GM18505 (cell line): Measurements from ENCODE around the gene TMEM169.

Experiments used
- ATAC-seq: cut with Tn5 transposase; IDR thresholded peaks from one replicate; pipeline ENCODE4 v1.9.1; 2021; ENCODE audit not compliant: unreplicated experiment
- POLR2A ChIP-seq: IDR thresholded peaks from 4 replicates; pipeline ENCODE4 v1.6.1; 2011; ENCODE audit warnings: borderline replicate concordance; ENCODE audit not compliant: insufficient read depth, insufficient read length; ENCODE audit errors: extremely low read depth

Gene TMEM169

DNA sequence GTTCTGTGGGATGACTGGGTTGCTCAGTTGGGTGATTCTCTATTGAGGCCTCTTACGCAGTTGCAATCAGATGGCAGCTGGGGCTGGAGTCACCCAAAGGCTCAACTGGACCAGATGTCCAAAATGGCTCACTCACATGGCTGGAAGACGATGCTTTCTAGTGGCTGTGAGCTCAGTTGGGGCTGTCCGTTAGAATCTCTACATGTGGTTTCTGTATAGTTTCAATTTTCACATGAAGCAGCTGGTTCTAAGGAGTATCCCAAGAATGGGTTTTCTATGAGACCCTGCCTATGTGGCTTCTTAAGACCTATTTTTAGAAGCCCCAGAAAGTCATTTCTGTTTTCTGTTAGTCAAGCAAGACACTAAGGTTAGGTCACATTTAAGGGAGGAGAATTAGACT is 31.9 kb downstream of the TMEM169 start:
- ATAC-seq, result peak; percentile 49
- TF ChIP-seq POLR2A, result no peak

DNA sequence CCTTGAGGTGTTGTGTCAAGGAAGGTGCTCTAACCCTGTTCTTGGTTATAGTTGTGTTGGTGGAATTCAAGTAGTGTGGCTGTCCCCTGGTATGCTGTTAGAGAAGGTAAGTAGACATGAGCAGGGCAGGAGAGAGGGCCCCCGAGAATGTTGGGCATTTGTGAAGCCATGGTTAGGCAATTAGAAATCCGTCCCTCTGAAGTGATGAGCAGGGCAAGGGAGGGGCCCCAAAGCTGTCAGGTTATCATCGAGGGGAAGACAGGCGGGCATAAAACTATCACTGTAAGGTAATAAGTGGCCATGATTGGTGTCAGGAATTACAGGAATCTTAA is 32.6 kb downstream of the TMEM169 start:
- no peak for ATAC-seq
- TF ChIP-seq POLR2A, result no peak

DNA sequence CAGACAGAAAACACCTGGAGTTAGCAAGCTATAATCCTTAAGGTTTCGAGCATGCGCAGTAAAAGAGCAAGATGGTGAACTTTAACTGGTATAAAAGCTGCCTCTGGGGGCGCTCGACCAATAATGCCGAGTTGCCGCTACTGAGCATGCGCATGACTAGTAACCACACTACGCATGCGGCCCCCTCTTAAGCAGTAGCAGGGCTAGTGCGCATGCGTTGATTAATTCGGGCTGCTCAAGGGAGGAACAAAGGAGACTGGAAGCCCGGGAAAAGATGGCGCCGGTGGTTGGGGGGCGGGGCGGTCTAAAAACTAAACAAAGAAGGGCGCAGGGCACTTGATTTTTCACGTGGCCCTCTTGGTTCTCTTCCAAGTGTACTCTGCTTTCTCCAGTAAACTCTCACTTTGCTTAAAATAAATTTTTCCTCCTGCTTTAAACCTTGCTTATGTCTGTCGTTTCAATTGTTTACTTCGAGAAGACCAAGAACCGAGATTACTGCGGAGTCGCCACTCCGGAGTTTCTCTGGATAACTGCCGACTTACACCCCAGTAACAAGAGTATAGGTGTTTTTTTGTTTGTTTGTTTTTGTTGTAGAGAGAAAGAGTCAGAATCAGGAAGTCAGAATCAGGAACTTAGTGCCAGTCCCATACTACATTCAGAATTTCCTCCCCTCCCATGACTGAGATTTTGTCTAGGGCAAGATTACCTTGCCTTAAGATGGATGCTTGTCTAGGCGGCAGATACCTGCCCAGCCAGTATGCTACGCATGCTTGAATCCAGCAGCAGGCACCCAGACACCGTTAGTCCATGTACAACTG is 33.2 kb downstream of the TMEM169 start:
- ATAC-seq, result peak; percentile 48
- peak; percentile 71 for TF ChIP-seq POLR2A

DNA sequence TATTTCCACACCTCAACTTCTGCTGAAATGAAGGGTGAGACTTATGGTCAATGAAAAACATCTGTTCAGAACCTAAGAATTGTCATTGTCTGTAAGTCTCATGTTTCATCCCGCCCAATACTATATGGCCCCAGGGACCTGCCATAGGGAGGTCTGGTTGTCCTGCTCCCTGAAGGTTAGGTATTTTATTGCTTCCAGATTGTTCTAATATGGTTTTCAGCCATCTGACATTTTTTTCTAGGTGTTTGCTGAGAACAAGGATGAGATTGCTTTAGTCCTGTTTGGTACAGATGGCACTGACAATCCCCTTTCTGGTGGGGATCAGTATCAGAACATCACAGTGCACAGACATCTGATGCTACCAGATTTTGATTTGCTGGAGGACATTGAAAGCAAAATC is 34.7 kb downstream of the TMEM169 start:
- no peak for ATAC-seq
- no peak for TF ChIP-seq POLR2A

DNA sequence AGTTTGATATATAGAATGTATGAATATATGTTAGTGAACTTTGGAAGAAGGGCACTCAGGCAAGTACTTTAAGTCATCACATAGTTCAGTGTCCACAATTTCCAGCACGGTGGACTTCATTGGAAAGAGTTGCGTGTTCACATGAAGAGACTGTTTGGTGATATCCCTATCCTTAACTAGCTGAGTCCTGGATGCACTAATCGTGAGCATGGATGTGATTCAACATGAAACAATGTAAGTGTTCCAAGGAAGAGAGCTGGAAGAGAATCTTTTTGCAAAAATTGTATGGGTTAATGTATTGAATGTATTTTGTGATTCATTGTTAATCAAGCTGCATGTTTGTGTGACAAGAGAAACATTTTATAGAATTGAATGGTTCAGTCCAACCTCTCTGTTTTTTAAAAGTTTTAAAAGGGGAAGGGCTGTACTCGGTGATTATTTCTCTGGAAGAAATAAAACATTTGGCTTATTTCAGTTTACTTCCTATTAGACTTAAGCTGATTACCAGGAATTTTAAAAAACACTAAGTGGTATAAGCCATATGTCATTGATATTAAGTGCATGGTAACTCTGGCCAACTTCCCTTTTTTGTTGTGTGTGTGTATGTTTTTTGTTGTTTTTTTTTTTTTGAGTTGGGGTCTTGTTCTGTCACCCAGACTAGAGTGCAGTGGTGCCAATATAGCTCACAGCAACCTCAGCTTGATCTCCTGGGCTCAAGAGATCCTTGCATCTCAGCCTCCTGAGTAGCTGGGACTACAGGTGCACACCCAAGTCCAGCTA is 36.0 kb downstream of the TMEM169 start:
- ATAC-seq, result no peak
- no peak for TF ChIP-seq POLR2A

DNA sequence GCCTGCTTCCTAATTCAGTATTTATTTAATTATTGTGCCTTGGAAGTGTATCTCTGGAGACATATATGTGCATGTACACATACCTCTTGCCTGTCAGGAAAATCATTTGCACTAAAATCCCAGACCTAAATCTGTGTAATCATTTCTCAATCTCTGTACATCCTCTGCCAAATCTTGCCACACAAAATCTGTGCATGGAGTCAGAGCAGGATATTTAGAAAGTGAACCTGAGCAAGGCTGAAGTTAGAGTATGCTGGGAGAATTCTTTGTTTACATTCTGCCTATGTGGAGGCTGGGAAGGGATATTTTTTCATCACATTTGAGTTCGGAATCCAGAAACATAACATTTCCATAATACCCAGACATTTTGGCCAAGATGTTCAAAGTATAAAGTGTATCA is 36.8 kb downstream of the TMEM169 start:
- no peak for ATAC-seq

DNA sequence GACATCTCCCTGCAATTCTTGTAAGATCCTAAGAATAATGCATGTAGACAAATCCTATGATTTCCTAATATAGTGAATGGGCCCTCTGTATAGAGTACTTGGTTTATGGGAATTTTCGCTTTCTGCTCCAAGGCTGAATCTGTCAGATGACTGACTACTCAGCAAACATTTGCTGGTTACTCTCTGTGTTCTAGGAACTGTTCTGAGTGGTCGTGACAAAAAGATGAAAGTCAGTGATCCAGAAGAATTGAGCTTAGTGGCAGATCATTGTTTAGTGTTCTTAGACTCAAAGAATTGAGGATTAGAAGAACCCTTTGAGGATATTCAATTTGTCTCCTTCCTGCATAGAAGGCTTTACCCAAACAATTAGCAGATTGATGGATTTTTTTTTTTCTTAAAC is 37.4 kb downstream of the TMEM169 start:
- TF ChIP-seq POLR2A, result no peak
- ATAC-seq, result no peak

More for the DNA sequence above, 36.8 kb downstream of the TMEM169 start:
- no peak for TF ChIP-seq POLR2A

DNA sequence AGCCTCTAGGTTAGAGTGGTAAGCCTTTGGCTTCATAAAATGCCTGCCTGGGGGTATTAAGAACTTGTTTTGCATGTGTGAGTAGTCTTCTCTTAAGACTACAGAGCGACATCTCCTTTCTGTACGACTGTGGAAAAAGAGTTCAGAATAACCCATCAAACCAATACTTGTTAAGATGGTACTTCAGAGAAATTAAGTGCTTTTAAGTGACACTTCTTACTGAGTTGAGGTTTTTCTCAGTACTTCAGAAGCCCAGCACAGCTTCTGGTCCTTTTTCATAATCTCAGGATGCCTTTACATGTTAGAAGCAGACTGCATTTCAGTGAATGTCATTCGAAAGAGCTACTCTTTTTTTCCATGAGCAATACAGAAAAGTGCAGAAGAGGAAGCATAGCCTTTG is 38.3 kb downstream of the TMEM169 start:
- TF ChIP-seq POLR2A, result no peak
- ATAC-seq, result no peak

DNA sequence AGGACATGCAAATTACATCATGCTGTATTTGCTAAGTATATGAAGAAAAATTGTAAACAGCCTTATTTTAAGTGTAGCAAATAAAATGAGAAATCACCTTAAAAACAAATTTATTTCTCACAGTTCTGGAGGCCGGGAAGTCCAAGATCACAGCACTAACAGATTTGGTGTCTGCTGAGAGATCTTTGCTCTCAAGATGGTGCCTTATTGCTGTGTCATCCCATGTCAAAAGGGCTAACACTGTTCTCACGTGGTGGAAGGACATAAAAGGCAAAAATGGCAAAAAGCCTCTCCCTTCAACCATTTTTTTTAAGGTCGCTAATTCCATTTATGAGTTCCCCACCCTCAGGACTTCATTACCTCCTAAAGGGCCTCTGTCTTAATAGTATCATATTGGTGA is 39.5 kb downstream of the TMEM169 start:
- no peak for TF ChIP-seq POLR2A

DNA sequence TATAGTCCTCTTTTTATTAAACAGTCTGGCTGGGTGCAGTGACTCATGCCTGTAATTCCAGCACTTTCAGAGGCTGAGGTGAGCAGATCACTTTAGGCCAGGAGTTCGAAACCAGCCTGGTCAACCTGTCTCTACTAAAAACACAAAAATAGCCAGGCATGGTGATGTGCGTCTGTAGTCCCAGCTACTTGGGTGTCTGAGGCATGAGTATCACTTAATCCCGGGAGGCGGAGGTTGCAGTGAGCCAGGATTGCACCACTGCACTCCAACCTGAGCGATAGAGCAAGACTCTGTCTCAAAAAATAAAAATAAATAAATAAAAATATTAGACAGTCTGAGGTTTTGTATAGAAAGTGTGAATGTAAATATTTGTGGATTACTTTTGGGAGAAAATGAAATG is 45.2 kb downstream of the TMEM169 start:
- TF ChIP-seq POLR2A, result no peak
- no peak for ATAC-seq

More for the DNA sequence above, 39.5 kb downstream of the TMEM169 start:
- ATAC-seq, result no peak

DNA sequence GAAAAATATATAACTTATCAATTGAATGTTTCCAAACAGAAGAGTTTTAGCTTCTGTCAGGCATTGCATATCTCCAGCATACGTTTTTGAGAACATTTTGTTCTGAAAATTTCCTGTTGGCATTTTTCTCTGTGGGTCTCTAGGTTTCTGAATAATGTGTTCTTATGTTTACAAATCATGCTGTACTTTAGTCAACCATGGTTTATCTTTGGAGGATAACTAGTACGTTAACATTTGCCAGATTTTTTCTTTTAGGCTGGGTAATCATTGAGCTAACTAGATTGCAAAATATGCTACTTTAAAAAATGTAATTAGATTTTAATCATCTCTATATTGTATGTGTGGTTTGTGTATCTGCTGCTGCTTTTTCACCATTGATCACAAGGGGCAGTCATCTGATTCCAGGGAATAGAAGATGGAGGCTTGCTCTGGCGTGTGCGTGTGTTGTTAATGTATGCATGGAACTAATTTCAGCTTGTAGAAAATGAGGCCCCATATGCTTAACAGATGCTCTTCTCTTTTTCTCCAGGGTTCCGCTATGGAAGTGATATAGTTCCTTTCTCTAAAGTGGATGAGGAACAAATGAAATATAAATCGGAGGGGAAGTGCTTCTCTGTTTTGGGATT is 48.7 kb downstream of the TMEM169 start:
- TF ChIP-seq POLR2A, result no peak
- ATAC-seq, result no peak

DNA sequence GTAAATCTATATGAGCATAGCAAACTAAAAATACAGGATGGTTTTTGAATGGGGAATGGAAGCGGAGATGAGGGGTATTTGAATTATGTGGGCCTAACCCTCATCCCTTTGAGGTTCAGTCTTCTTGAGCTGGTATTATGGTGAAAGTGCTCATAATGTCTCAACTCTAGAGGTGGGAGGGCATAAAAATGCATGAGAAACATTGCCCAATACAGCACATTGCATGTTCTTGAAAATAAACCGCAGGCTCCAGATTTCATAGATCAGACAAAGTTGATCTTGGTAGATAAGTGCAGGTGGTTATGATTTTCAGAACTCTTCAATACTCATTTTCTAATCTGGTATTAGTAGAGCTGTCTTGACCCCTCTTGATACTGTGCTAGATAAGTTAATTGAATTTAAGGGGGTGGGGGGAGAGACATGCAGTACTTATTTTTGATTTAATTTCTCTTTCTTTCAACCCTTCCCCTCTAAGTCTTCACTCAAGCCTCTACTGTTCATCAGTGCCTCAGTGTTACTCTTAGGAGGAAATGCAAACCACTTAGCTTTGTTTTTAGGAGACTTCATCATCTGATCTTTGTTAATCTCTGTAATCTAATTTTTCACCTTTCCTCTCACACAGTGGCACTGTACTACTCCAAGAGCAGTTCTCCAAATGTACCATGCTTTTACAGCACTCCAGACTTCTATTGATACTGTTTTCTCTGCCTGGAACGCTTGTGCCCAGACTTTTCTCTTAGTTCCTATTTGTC is 49.6 kb downstream of the TMEM169 start:
- ATAC-seq, result no peak
- TF ChIP-seq POLR2A, result no peak

DNA sequence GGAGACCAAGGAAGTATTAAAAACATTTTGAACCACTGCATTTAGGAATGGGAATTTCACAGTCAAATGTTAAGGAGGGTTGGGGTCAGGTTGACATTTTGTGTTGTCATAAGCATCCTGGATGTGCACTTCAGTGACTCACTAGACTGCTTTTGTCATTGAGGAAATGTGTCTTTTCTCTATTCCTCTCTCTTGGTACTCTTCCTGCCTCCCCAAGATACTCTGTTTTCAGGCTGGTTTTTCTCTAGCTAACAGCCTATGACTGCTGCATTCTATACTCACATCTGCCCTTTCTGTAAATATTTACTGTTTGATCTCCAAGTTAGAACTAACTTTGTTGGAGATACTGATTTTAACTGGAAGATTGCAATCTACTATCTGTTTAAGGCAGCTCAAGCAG is 50.9 kb downstream of the TMEM169 start:
- TF ChIP-seq POLR2A, result no peak
- ATAC-seq, result no peak
